ENCODE results near the gene RBM38.

RBM38 gene

DNA sequence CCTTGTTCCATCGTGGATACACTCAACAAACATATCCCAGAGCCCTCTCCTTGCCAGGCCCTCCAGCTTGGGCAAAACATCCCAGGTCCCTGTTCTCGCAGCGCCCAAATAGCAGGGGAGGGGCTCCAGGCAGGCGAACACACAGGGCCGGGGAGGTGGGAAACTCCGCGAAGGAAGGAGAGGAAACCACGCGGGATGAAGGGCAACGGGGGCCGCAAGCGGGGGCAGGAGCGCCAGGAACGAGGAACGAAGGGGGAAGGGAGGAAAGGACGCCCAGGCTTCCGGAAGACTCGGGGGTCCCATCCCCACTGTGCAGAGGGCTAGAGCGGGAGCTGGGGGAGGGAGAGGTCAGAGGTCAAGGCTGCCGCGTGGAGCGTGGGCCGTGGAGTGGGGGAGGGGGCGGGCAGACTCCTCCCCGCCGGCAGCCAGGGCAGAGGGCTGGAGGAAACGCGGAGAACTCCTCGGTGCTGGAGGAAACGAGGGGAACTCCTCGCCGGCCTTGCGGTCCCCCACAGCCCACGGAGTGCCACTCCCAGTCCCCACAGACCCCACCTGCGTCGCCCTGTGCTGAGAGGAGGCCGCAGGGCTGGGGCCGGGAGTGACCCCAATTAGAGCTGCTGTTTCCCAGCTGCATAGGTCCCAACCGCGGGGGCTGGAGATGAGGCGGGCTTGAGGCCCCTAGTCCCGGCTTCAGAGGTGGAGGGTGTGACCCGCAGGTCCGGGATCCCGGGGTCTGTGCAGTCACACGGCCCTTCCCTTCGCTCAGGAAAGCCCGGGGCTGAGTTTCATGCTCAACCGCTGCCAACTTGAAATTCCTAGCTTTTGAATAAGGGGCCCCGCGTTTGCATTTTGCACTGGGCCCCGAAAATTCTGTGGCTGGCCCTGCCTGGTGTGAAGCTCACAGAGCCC is 1.2 kb upstream of the RBM38 start:
- H3K4me3 ChIP-seq (ENCODE audit: low read depth, low read length), result peak overlapping the region; percentile 35

DNA sequence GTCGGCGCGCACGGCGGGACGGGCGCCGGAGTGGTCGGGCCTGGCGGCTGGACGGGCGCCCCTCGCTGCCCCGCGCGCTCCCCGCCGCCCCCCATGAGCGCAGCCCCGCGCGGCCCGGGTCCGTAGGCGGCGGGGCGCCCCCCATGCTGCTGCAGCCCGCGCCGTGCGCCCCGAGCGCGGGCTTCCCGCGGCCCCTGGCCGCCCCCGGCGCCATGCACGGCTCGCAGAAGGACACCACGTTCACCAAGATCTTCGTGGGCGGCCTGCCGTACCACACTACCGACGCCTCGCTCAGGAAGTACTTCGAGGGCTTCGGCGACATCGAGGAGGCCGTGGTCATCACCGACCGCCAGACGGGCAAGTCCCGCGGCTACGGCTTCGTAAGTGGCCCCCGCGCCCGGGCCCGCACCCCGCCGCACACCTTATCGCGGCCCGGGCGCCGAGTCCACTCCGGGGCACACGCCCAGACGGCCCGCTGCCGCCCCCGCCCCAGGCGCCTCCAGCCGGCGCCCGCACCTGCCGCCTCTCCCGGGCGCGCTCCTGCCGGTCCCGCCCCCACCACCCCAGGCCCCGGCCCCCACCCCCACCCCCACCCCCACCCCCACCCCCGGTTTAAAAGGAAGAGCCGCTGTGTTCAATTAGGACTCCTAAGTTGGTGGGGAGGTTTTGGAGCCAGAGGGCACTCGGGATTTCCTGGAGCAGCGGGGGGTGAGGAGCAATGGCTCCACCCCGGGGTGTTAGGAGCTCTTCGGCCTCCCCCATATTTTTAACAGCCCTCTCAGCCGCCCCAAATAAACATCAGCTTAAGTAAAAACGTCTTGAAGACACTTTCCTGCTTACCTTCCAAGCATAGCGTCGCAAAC is 474 bp downstream of the RBM38 start:
- H3K4me3 ChIP-seq (ENCODE audit: low read depth, low read length), result peak overlapping the region; percentile 81

- peak overlapping the region; percentile 47 for H3K4me3 ChIP-seq (ENCODE audit: low read depth, low read length)
These were observed 1.5 kb downstream of the RBM38 start for GRCh38 chr20:57392512-57393271.

DNA sequence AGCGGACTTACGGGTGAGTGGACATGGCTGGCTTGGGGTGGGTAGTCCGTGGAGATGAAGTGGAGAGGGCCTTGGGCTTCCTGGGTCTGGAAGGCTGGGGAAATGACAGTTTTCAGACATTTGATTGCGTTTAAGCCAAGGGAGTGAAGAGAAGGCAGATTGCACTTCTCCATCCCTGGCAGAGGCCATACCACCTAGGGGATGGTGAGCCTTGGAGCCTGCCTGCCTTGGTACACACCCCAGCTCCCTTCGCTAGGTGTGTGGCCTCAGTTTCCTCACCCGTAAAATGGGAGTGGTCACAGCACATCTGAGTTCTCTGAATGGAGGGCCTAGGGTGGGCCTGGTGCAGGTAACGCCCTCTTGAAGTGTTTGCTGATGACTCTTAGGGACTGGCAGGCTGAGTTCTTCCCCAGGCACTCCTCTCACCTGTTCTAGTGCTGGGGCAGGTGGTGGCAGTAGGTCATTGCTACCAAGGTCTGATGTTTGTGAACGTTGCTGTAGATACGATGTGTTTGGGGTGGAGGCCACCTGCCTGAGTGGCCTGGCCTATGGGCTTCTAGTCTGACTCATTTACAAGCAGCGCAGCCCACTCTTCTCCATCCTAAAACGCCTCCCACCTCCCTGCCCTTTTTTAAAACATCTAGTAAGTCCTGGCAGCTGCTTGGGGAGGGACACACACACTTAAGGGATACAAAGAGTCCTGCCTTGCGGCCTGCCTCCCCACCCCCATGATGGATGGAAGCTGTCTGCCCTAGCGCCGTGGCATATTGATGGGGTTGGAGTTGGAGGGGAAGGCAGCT is 2.3 kb downstream of the RBM38 start:
- no peak overlapping the region for H3K4me3 ChIP-seq (ENCODE audit: low read depth, low read length)

DNA sequence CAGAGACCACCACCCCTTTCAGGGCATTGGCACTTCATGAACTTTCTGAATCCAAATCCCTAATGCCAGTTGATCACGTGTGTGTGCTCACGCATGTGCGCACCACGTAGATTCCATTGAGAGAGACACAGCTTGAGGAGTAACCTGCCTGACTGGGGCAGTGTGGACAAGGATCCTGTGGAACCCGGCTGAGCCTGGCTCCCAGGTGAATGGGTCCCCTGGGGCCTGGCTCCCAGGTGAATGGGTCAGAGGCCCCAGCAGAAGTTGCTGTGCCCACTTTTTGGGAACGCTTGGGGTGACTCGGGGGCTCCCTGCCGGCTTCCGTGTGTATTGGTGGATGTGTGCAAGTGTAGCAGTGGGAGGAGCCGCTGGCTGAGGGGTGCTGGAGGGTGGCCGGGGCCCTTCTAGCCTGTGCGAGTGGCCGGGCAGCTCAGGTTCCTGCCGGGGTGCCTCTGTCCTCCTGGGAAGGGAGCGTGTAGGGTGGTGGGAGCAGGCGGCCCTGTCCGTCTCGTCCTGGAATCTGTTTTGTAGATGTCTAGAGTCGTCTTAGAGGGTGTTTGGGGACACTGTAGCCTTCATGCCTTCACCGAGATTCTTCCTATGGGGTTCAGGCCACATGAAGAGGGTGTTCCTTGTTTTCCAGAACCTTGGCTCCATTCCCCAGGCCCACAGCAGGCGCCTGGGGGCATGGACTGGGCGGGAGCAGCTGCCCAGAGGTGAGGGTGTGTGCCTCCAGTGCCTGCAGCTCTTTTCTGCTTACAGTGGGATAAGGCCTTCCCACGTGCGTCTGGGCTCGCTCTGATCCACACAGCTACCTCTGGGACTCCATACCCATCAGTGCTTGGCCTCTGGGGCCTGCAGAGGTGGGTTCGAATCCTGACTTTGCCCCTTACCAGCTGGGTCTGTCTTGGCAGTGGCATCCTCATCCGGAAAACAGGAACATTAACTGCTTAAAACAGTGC is 3.2 kb downstream of the RBM38 start:
- no peak overlapping the region for H3K4me3 ChIP-seq (ENCODE audit: low read depth, low read length)

DNA sequence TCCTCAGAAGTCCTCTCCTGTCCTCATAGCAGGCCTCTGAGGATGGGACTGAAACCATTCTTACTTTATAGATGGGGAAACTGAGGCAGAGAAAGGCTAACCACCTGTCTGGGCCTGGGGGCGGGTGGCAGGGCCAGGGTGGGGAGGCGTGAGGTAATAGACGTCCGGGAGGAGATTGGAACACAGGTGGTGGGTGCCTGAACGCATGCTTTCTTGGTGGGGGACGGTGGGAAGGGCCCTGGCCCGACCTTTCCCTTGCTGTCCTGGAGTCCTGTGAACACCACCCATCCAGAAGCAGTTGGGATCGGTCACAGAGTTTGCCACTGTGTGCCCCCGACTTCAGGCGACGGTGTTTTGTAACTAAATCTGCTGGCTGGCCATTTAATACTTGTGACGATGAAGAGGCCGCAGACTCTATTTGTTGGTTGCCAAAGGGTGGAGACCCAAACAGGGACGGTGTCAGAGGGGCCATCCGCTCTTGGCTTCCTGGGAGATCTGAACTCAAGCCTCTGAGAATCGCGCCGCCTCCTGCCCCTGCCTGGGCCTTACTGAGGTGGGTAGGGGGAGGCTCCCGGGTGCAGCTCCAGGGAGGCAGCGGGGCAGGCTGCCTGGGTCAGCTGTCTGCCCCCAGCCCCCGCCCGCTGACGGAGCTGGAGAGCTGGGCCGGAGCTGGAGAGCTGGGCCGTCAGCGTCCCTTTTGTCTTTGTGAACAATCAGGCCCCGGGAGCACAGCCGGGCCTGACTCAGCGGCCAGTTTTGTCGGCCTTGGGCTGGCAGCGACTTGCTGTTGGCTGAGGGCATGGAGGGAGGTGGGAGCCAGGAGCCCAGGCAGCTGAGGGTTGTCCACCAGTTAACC is 4.1 kb downstream of the RBM38 start:
- no peak overlapping the region for H3K4me3 ChIP-seq (ENCODE audit: low read depth, low read length)

DNA sequence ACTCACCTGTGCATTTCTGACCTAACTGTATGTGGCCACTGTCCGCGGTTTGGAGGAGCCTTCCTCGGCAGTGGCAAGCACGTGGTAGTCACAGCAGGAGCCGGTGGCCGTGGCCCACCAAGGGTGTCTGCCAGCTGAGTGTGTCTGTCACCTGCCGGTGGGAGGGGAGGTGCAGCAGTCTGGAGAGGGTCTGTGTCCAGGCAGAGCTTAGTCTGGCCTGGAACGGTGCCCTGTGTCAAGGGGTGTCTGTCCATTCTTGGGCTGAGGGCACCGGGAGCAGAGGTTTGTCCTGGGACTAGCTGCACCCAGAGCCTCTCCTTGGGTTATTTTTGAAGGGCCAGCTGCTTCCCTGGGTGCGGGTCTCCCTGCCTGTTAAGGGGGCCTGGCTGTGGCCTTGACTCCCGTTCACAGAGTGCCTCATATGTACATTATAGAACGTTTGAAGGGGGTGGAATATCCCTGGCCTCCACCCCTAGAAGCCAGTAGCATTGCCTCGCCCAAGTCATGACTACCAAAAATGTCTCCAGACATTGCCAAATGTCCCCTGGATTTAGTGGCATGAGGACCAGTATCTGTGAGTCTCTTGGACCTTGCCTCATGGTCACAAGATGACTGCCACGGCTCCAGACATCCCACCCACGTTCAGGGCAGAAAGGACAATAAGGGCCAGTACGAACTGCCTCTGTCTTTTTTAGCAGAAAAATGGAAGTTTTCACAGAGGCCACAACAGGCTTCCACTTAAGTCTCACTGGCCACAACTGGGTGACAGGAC is 5.2 kb downstream of the RBM38 start:
- no peak overlapping the region for H3K4me3 ChIP-seq (ENCODE audit: low read depth, low read length)

DNA sequence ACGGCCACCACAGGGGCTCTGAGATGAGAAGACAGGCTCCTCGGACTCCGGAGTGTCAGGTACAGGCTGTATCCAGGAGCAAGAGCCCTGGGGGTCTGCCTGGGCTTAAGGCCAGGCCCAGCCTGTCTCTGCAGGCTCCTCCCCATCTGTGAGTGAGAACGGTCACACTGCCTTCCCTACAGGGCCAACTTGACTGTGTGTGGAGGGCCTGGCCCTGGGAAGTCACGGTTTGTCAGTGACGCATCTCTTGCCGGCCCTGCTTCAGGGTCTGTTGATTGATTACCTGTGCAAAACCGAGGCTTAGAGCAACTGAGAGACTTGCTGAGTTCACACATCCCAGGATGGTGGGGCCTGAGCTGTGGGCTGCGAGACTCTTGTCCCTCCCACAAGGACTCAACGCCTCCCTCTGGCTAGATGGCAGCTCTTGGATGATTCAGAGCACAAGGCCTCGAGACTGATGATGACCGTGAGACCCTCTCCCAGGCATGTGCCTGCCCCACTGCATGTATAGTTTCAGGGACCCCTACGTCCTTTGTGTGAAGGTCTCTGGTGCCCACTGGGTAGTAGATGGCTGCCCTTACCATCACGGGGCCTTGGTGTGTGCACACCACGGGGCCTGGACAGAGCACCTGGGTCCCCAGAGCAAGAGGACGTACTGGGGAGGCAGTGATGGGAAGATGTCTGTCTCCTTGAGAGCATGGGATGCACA is 5.9 kb downstream of the RBM38 start:
- H3K4me3 ChIP-seq (ENCODE audit: low read depth, low read length), result no peak overlapping the region

DNA sequence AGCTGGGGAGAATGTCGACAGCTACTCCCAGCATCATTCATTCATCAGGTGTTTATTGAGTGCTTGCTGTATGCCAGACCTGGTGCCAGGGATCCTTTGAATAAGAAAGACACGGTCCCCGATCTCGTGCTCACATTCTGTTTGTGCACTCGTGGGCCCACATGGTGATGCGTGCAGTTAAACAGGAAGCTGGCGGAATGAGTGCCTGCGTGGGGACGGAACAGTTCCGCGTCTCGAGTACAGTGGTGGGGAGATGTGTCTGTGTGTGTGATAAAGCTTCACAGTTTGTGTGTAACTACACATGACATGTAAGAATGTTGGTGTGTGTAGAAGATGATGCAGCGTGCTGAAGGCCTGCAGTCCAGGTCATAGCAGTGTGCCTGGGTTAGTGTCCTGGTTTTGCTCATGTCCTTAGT is 6.5 kb downstream of the RBM38 start:
- H3K4me3 ChIP-seq (ENCODE audit: low read depth, low read length), result no peak overlapping the region

- H3K4me3 ChIP-seq (ENCODE audit: low read depth, low read length), result no peak overlapping the region
These were observed 7.1 kb downstream of the RBM38 start for GRCh38 chr20:57398231-57398821.

DNA sequence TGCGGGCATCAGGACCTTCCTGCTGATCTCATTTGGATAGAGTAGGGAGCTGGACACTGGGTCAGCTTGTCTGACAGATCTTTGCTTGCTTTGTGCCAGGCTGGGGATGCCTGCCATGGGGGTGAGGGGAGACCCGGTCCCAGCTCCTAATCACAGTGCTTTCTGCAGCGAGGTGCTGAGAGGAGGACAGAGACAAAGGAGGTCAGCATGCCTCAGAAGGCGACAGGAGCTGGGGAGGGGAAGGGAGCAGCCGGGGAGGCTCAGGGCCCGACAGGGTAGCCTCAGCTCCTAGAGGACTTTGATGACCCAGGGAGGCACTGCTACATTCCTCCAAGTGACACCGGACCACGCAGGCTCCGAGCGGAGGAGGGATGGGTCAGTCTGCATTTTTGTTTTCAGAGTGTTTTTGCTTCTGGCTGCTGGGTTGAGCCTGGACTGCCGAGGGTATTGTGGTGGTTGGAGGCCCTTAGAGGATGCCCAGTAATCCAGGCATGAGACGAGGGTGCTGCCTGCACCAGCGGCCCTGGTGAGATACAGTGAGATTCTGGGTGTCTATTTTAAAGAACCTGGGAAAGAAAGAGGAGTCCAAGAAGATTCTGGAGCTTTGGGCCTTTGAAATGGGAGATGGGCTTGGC is 7.8 kb downstream of the RBM38 start:
- H3K4me3 ChIP-seq (ENCODE audit: low read depth, low read length), result no peak overlapping the region

GRCh38 chr20:57399587-57400155 is 8.5 kb downstream of the RBM38 start:
- no peak overlapping the region for H3K4me3 ChIP-seq (ENCODE audit: low read depth, low read length)

- no peak overlapping the region for H3K4me3 ChIP-seq (ENCODE audit: low read depth, low read length)
These were observed 9.1 kb downstream of the RBM38 start for GRCh38 chr20:57400231-57400701.

GRCh38 chr20:57400821-57401564 is 9.8 kb downstream of the RBM38 start:
- no peak overlapping the region for H3K4me3 ChIP-seq (ENCODE audit: low read depth, low read length)

DNA sequence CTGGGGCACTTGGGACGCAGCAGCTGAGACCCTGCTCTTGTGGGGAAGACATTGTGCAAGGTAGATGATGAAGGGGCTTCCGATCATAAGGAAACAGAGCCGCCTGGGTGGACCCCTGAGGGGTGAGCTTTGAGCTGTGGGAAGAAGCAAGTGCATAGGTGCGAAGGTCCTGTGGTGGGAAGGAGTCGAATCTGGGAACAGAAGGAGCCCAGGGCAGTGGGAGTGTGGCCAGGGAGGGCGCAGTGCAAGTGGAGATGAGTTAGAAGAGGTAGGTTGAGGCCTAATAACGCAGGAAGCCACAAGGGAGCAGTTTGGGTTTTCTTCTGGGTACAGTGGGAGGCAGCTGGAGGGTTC is 10.3 kb downstream of the RBM38 start:
- no peak overlapping the region for H3K4me3 ChIP-seq (ENCODE audit: low read depth, low read length)

Measured in iPS-11a (cell line).